SW 1271 (cell line): ENCODE results near the gene RNF32.

Experiments
- DNase-seq, 2 experiments: peaks; one replicate each; lab custom pipeline; 2025; lab: John Stamatoyannopoulos, UW

Gene RNF32

GRCh38 chr7:156640257-156640948, at the start of gene RNF32:
RNF32 (plus strand) TSS chr7:156640774; CDS start chr7:156643878, 3,104 bp downstream.
- peak; percentile 64 to 84 for DNase-seq

GRCh38 chr7:156592155-156592884, 48.3 kb upstream of the RNF32 start:
- DNase-seq = no peak

- no peak for DNase-seq
Observed at GRCh38 chr7:156594283-156595080, 46.1 kb upstream of the RNF32 start.

- DNase-seq = no peak
Observed at GRCh38 chr7:156600496-156600895, 40.1 kb upstream of the RNF32 start.

- no peak for DNase-seq
Observed at GRCh38 chr7:156602283-156602682, 38.3 kb upstream of the RNF32 start.

- no peak for DNase-seq
Observed at GRCh38 chr7:156603011-156603410, 37.6 kb upstream of the RNF32 start.

- no peak for DNase-seq
Observed at GRCh38 chr7:156603629-156604028, 36.9 kb upstream of the RNF32 start.

GRCh38 chr7:156604311-156604710, 36.3 kb upstream of the RNF32 start:
- no peak for DNase-seq

GRCh38 chr7:156604836-156605695, 35.5 kb upstream of the RNF32 start:
- DNase-seq = no peak

- no peak for DNase-seq
Observed at GRCh38 chr7:156606135-156606534, 34.4 kb upstream of the RNF32 start.

- no peak for DNase-seq
Observed at GRCh38 chr7:156606691-156607331, 33.8 kb upstream of the RNF32 start.

- no peak for DNase-seq
Observed at GRCh38 chr7:156607332-156608172, 33.0 kb upstream of the RNF32 start.

- DNase-seq = no peak
Observed at GRCh38 chr7:156608173-156608478, 32.4 kb upstream of the RNF32 start.

GRCh38 chr7:156609010-156609877, 31.3 kb upstream of the RNF32 start:
- no peak for DNase-seq

- DNase-seq = no peak
Observed at GRCh38 chr7:156610130-156610529, 30.4 kb upstream of the RNF32 start.

GRCh38 chr7:156610601-156611000, 30.0 kb upstream of the RNF32 start:
- no peak for DNase-seq

- DNase-seq = no peak
Observed at GRCh38 chr7:156611014-156612010, 29.3 kb upstream of the RNF32 start.

- no peak for DNase-seq
Observed at GRCh38 chr7:156612930-156613329, 27.6 kb upstream of the RNF32 start.
